ENCODE data around the gene CORO6.

DNA sequence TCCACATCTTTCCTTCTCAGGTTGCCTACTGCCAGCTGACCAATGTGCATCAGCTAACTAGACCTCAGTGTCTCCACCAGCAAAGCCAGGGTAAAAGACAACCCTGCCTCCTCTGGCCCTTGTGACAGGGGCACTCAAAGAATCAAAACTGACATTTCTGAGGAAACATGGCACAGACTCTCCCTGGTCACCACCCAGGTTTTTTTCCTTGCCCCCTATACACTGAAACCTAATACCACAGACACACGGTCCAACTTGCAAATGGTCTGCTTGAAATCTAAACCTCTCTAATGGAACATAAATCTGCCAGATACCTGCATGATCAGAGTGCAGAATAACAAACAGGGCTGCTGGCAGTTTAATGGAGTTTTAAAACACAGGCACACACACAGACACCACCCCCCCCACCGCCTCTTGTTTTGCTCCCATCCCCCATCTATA lies 19.5 kb upstream of the CORO6 start:
- TF ChIP-seq EZH2 (IDR thresholded peaks at IDR 0.05; ENCODE audit: borderline replicate concordance, control insufficient read depth, low read depth, low read length) (no peak), RAD21 (IDR thresholded peaks at IDR 0.05; ENCODE audit: insufficient read depth, low read depth, low read length) (no peak), CREB1 (IDR thresholded peaks at IDR 0.05; ENCODE audit: low read depth) (no peak), HDAC6 (IDR thresholded peaks at IDR 0.05; ENCODE audit: unreplicated experiment) (no peak), POLR2A (IDR thresholded peaks at IDR 0.05; ENCODE audit: low read depth, low read length) (no peak)
- TF ChIP-seq, protein P1, sequence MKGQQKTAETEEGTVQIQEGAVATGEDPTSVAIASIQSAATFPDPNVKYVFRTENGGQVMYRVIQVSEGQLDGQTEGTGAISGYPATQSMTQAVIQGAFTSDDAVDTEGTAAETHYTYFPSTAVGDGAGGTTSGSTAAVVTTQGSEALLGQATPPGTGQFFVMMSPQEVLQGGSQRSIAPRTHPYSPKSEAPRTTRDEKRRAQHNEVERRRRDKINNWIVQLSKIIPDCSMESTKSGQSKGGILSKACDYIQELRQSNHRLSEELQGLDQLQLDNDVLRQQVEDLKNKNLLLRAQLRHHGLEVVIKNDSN (IDR thresholded peaks at IDR 0.05; ENCODE audit: borderline replicate concordance, extremely low read length, insufficient read depth, low read depth, low read length), result no peak
- TF ChIP-seq, protein P2, sequence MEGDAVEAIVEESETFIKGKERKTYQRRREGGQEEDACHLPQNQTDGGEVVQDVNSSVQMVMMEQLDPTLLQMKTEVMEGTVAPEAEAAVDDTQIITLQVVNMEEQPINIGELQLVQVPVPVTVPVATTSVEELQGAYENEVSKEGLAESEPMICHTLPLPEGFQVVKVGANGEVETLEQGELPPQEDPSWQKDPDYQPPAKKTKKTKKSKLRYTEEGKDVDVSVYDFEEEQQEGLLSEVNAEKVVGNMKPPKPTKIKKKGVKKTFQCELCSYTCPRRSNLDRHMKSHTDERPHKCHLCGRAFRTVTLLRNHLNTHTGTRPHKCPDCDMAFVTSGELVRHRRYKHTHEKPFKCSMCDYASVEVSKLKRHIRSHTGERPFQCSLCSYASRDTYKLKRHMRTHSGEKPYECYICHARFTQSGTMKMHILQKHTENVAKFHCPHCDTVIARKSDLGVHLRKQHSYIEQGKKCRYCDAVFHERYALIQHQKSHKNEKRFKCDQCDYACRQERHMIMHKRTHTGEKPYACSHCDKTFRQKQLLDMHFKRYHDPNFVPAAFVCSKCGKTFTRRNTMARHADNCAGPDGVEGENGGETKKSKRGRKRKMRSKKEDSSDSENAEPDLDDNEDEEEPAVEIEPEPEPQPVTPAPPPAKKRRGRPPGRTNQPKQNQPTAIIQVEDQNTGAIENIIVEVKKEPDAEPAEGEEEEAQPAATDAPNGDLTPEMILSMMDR (IDR thresholded peaks at IDR 0.05 in 2 of 3, conservative IDR thresholded peaks at IDR 0.05 in 1 of 3; ENCODE audit: control insufficient read depth in 2 of 3, extremely low read depth in 1 of 3, insufficient read depth in 1 of 3, low read depth in 3 of 3, low read length in 3 of 3), result no peak
